AG04450 (cell line): ENCODE measurements around the gene NANOS1. TPM values are rescaled to one million over a fixed set of nuclear protein-coding genes. Genes with fewer than 3 reads are reported as not detected.

ENCODE experiments used
- CTCF ChIA-PET: fragments of 300-600, 350-600 bp; formaldehyde crosslinking; extraction: SDS; loops from one replicate; lab custom pipeline; 2022; ENCODE audit warnings: antibody characterized with exemption, inconsistent platforms; lab: Charles Lee
- POLR2A ChIA-PET: fragments of 350-600 bp; formaldehyde crosslinking; extraction: SDS; loops from one replicate; lab custom pipeline; 2021; ENCODE audit warnings: antibody characterized with exemption, inconsistent platforms; lab: Yijun Ruan, JAX
- DNase-seq: peaks from one replicate; pipeline ENCODE4 v3.0.0-alpha.2; 2011; ENCODE audit warnings: low read depth, low spot score
- H3K27ac ChIP-seq: one replicate; pipeline ENCODE4 v1.5.1; 2012; ENCODE audit warnings: low read depth, low read length, control low read depth
- H3K27me3 ChIP-seq: one replicate; pipeline ENCODE4 v1.6.0; 2012; ENCODE audit warnings: low read length; ENCODE audit not compliant: control insufficient read depth, insufficient read depth
- H3K4me3 ChIP-seq: 2 replicates; pipeline ENCODE4 v1.5.1; 2011; ENCODE audit warnings: mild to moderate bottlenecking, low read depth, low read length, control low read depth
- H3K9me3 ChIP-seq: 2 replicates; pipeline ENCODE4 v1.5.1; 2012; ENCODE audit warnings: low read length; ENCODE audit not compliant: control insufficient read depth, insufficient read depth
- polyA plus RNA-seq: library from polyadenylated mRNA; depleted of rRNA; stranded (reverse); fragments of >200 nt; gene quantifications from 2 replicates; pipeline ENCODE4 v1.2.3, GENCODE V29; 2011
- TF ChIP-seq, protein P1 (sequence below): IDR thresholded peaks from 2 replicates; pipeline ENCODE4 v1.5.1; 2011; ENCODE audit warnings: low read depth, low read length, control low read depth, inconsistent platforms

The NANOS1 gene
- polyA plus RNA-seq, 1 experiment, result 0.95 TPM

GRCh38 chr10:119051775-119052174 is 22.3 kb downstream of the NANOS1 start:
- POLR2A ChIA-PET, result no interaction called here
- TF ChIP-seq, protein P1, sequence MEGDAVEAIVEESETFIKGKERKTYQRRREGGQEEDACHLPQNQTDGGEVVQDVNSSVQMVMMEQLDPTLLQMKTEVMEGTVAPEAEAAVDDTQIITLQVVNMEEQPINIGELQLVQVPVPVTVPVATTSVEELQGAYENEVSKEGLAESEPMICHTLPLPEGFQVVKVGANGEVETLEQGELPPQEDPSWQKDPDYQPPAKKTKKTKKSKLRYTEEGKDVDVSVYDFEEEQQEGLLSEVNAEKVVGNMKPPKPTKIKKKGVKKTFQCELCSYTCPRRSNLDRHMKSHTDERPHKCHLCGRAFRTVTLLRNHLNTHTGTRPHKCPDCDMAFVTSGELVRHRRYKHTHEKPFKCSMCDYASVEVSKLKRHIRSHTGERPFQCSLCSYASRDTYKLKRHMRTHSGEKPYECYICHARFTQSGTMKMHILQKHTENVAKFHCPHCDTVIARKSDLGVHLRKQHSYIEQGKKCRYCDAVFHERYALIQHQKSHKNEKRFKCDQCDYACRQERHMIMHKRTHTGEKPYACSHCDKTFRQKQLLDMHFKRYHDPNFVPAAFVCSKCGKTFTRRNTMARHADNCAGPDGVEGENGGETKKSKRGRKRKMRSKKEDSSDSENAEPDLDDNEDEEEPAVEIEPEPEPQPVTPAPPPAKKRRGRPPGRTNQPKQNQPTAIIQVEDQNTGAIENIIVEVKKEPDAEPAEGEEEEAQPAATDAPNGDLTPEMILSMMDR, result no peak
- Histone ChIP-seq H3K27me3 (no peaks in the 10 kb centered on the region), H3K4me3 (no peak overlapping the region), H3K27ac (no peak overlapping the region), H3K9me3 (no peaks in the 10 kb centered on the region; the same call in 1 of the 2 replicates)
- DNase-seq, result no peak
- CTCF ChIA-PET, result no interaction called here

DNA sequence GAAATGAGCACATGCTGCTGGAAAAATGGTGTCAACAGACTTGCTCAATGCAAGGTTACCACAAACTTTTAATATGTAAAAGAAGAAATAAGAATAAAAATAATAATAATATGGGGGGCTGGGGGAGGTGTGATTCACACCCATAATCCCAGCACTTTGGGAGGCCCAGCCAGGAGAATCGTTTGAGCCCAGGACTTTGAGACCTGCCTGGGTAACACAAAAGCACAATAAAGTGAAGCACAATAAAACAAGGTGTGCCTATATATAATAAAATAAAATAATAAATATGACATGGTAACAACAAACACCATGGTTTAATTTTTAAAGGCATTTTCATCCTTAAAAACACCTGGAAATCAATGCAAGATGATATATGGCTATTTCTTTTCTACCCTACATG is 26.0 kb downstream of the NANOS1 start:
- TF ChIP-seq, protein P1, result no peak
- H3K9me3 ChIP-seq, result no peaks in the 10 kb centered on the region; the same call in 1 of the 2 replicates
- no peaks in the 10 kb centered on the region for H3K27me3 ChIP-seq
- H3K4me3 ChIP-seq, result no peak overlapping the region
- H3K27ac ChIP-seq, result no peak overlapping the region
- POLR2A ChIA-PET, result no interaction called here
- CTCF ChIA-PET, result no interaction called here
- DNase-seq, result no peak

- no peaks in the 10 kb centered on the region; the same call in 1 of the 2 replicates for H3K9me3 ChIP-seq
- no peaks in the 10 kb centered on the region for H3K27me3 ChIP-seq
- no peak overlapping the region for H3K4me3 ChIP-seq
- H3K27ac ChIP-seq, result no peak overlapping the region
- DNase-seq, result no peak
- TF ChIP-seq, protein P1, result no peak
- CTCF ChIA-PET, result no interaction called here
- POLR2A ChIA-PET, result no interaction called here
These were observed 28.5 kb downstream of the NANOS1 start for GRCh38 chr10:119058010-119058409.

DNA sequence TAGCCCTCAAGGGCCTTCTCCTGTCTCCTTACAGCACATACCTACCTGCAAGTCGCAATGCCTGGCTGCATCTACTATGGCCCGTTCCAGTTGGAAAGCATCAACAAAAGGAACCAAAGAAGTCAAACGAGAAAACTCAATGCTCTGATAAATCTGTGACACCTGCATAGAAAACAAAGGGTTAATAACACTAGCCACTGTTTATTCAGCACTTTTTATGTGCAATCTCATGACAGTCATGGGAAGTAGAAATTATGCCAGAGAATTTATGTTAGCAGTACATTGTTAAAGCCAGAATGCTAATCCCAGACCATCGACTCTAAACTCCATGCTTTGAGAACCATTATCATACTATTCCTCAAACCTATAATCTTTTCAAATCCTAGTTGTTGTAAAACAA is 30.0 kb downstream of the NANOS1 start:
- POLR2A ChIA-PET, result no interaction called here

DNA sequence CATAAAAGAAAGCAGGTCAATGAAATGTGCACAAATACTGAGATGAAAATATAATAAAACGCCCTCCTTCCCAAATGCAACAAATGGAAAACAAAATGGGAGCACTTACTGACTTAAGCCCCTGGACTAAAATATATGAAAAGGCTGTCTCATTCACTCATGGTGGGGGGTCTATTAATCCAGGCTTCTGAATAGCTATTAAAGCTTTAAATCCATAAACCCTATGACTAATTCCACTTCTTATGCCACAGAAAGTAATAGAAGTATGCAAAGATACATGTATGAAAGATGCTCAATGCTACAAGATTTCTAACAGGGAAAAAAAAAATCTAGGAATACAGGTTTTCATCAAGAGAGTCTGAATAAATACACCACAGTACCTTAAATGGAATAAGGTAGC is 30.6 kb downstream of the NANOS1 start:
- Histone ChIP-seq H3K9me3 (no peaks in the 10 kb centered on the region), H3K4me3 (no peak overlapping the region), H3K27ac (no peak overlapping the region), H3K27me3 (no peaks in the 10 kb centered on the region)
- TF ChIP-seq, protein P1, result no peak
- no peak for DNase-seq
- ChIA-PET CTCF (no interaction called here), POLR2A (no interaction called here)

More for the DNA sequence above, 30.0 kb downstream of the NANOS1 start:
- no peak for DNase-seq
- Histone ChIP-seq H3K4me3 (no peak overlapping the region), H3K27ac (no peak overlapping the region), H3K9me3 (no peaks in the 10 kb centered on the region; the same call in 1 of the 2 replicates), H3K27me3 (no peaks in the 10 kb centered on the region)
- TF ChIP-seq, protein P1, result no peak
- CTCF ChIA-PET, result no interaction called here
